GM12892 (cell line): ENCODE data around the gene RASA3.

Experiments
- POLR2A ChIP-seq: IDR thresholded peaks from 2 replicates; pipeline ENCODE4 v1.6.1; 2011; ENCODE audit warnings: low read depth, low read length, control low read depth
- POLR2AphosphoS5 ChIP-seq: IDR thresholded peaks from 2 replicates; pipeline ENCODE4 v1.6.1; 2011; ENCODE audit warnings: low read depth, low read length, control low read depth
- TAF1 ChIP-seq: IDR thresholded peaks from 2 replicates; pipeline ENCODE4 v1.6.1; 2011; ENCODE audit warnings: low read depth, mild to moderate bottlenecking, control low read depth, low read length, borderline replicate concordance

DNA sequence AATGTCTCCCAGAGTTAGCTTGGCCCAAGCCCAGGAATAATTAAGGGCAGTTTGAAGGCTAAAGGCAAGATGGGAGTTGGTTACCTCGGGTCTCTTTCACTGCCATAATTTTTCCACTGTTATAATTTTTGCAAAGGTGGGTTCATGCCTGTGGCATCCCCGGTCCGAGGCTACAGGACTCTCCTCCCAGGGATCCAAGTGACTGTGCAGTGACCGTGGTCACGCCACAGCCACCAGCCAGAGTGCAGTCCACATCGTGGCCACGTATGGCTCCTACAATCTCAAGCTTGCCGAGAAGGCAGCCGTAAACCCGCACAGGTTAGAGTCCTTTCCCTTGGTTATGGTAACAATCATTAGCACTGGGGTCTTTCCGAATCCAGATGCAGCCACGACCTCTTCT lies 195.3 kb downstream of the RASA3 start:
- TF ChIP-seq POLR2AphosphoS5 (no peak), POLR2A (no peak), TAF1 (no peak)
